Hepatocyte (in vitro differentiated cells): Measurements from ENCODE around the gene EFNB2. TPM values are rescaled to one million over a fixed set of nuclear protein-coding genes. Genes with fewer than 3 reads are reported as not detected.
A peak's percentile ranks its signal among the peaks of the same experiment; 100 is the strongest.

Experiments
- DNase-seq: peaks from one replicate; pipeline ENCODE4 v3.0.0-alpha.2; 2016; ENCODE audit warnings: low spot score
- H2AFZ ChIP-seq: fragments of 200-600 bp; sonication (generic); 2 replicates; pipeline ENCODE4 v1.6.0; 2016; ENCODE audit warnings: antibody characterized with exemption, mild to moderate bottlenecking
- H3K27ac ChIP-seq: fragments of 200-600 bp; sonication (generic); 2 replicates; pipeline ENCODE4 v1.5.1; 2016; ENCODE audit warnings: mild to moderate bottlenecking
- H3K27me3 ChIP-seq: fragments of 200-600 bp; sonication (generic); 2 replicates; pipeline ENCODE4 v1.6.1; 2016
- H3K36me3 ChIP-seq: fragments of 200-600 bp; sonication (generic); replicated peaks from 2 replicates; pipeline ENCODE4 v1.5.1; 2016; ENCODE audit warnings: low read depth; ENCODE audit not compliant: insufficient read depth
- H3K4me1 ChIP-seq: fragments of 200-600 bp; sonication (generic); 2 replicates; pipeline ENCODE4 v1.5.1; 2016; ENCODE audit warnings: mild to moderate bottlenecking, moderate library complexity; ENCODE audit not compliant: insufficient read depth
- H3K4me2 ChIP-seq: fragments of 200-600 bp; sonication (generic); 2 replicates; pipeline ENCODE4 v1.6.0; 2016
- H3K4me3 ChIP-seq: fragments of 200-600 bp; sonication (generic); 2 replicates; pipeline ENCODE4 v1.5.1; 2016; ENCODE audit warnings: mild to moderate bottlenecking
- H3K79me2 ChIP-seq: fragments of 200-600 bp; sonication (generic); 2 replicates; pipeline ENCODE4 v1.6.0; 2017; ENCODE audit warnings: mild to moderate bottlenecking
- H3K9me2 ChIP-seq: fragments of 200-600 bp; sonication (generic); replicated peaks from 2 replicates; pipeline ENCODE4 v1.6.0; 2017; ENCODE audit warnings: mild to moderate bottlenecking; ENCODE audit not compliant: insufficient read depth
- H3K9me3 ChIP-seq: fragments of 200-600 bp; sonication (generic); 2 replicates; pipeline ENCODE4 v1.5.1; 2016; ENCODE audit warnings: low read depth, mild to moderate bottlenecking
- H4K20me1 ChIP-seq: fragments of 200-600 bp; sonication (generic); 2 replicates; pipeline ENCODE4 v1.6.0; 2016; ENCODE audit warnings: mild to moderate bottlenecking; ENCODE audit not compliant: insufficient read depth, poor library complexity, severe bottlenecking
- CTCF ChIP-seq: fragments of 200-600 bp; sonication (generic); IDR thresholded peaks from 2 replicates; pipeline ENCODE4 v1.5.1; 2016; ENCODE audit warnings: antibody characterized with exemption, mild to moderate bottlenecking; ENCODE audit not compliant: poor library complexity
- EZH2 ChIP-seq: fragments of 200-600 bp; sonication (generic); IDR thresholded peaks from 2 replicates; pipeline ENCODE4 v1.6.1; 2016; ENCODE audit warnings: antibody characterized with exemption, mild to moderate bottlenecking, borderline replicate concordance
- EZH2phosphoT487 ChIP-seq: fragments of 200-600 bp; sonication (generic); IDR thresholded peaks from one replicate; pipeline ENCODE4 v1.6.1; 2018; ENCODE audit warnings: antibody characterized with exemption, mild to moderate bottlenecking, low read depth, moderate library complexity; ENCODE audit not compliant: unreplicated experiment, severe bottlenecking
- WGBS: methylation state at CpG from one replicate; pipeline ENCODE4 v1.1.6; 2016; ENCODE audit warnings: low lambda C conversion rate; ENCODE audit errors: missing lambda C conversion rate; 5-methylcytosine and 5-hydroxymethylcytosine counted together
- polyA plus RNA-seq: library from polyadenylated mRNA; unstranded; fragments of >200 nt; fragmentation: Nextera tagmentation; extraction: Ambion mirVana; gene quantifications from 2 replicates; pipeline ENCODE4 v1.2.1, GENCODE V29; 2016
- total RNA-seq: library from RNA; depleted of rRNA; stranded (reverse); fragments of >200 nt; gene quantifications from 2 replicates; pipeline ENCODE4 v1.2.3, GENCODE V29; 2014

The EFNB2 gene
- total and polyA plus RNA-seq, 2 experiments from 2014 or later: 62.4 to 63.3 TPM

- Histone ChIP-seq H3K4me3 (no peak overlapping the region), H3K36me3 (no peaks in the 10 kb centered on the region), H3K27ac (peak overlapping the region; percentile 50), H4K20me1 (peaks cover 37% of the 10 kb centered on the region), H3K9me2 (no peaks in the 10 kb centered on the region), H3K79me2 (peaks cover 99% of the 10 kb centered on the region), H3K9me3 (no peaks in the 10 kb centered on the region), H3K4me2 (peak overlapping the region; percentile 61), H3K27me3 (no peaks in the 10 kb centered on the region), H3K4me1 (peaks cover 64% of the 10 kb centered on the region), H2AFZ (no peak overlapping the region)
- DNase-seq: no peak
- no peak for TF ChIP-seq EZH2
- no peak for TF ChIP-seq EZH2phosphoT487
- TF ChIP-seq CTCF: no peak
- WGBS: 68% methylated on average over 3 of the region's 3 CpGs
These were observed 11.9 kb downstream of the EFNB2 start for GRCh38 chr13:106523576-106523975.

- TF ChIP-seq EZH2phosphoT487 (no peak), CTCF (no peak), EZH2 (no peak)
- Histone ChIP-seq H3K4me1 (peaks cover 63% of the 10 kb centered on the region), H3K27ac (peak overlapping the region; percentile 50), H2AFZ (no peak overlapping the region), H4K20me1 (peaks cover 37% of the 10 kb centered on the region), H3K36me3 (no peaks in the 10 kb centered on the region), H3K9me3 (no peaks in the 10 kb centered on the region), H3K27me3 (no peaks in the 10 kb centered on the region), H3K4me3 (no peak overlapping the region), H3K4me2 (peak overlapping the region; percentile 61), H3K9me2 (no peaks in the 10 kb centered on the region), H3K79me2 (peaks cover 99% of the 10 kb centered on the region)
- 57% methylated on average over 7 of the region's 7 CpGs for WGBS
- DNase-seq: no peak
These were observed 12.4 kb downstream of the EFNB2 start for GRCh38 chr13:106522898-106523525.

- no peaks in the 10 kb centered on the region for H3K9me2 ChIP-seq
- H3K27me3 ChIP-seq: no peaks in the 10 kb centered on the region
- 61% methylated on average over 5 of the region's 5 CpGs for WGBS
- H3K4me3 ChIP-seq: no peak overlapping the region
- no peaks in the 10 kb centered on the region for H3K9me3 ChIP-seq
- no peaks in the 10 kb centered on the region for H3K36me3 ChIP-seq
- DNase-seq: no peak
- TF ChIP-seq EZH2 (no peak), CTCF (no peak), EZH2phosphoT487 (no peak)
- peak overlapping the region; percentile 50 for H3K27ac ChIP-seq
- H2AFZ ChIP-seq: no peak overlapping the region
- peaks cover 62% of the 10 kb centered on the region for H3K4me1 ChIP-seq
- peak overlapping the region; percentile 61 for H3K4me2 ChIP-seq
- peaks cover 30% of the 10 kb centered on the region for H4K20me1 ChIP-seq
- peaks cover 99% of the 10 kb centered on the region for H3K79me2 ChIP-seq
These were observed 13.3 kb downstream of the EFNB2 start for GRCh38 chr13:106522112-106522705.
